ENCODE measurements around the gene SLC66A2. TPM values are rescaled to one million over a fixed set of nuclear protein-coding genes. Genes with fewer than 3 reads are reported as not detected.

Gene SLC66A2
- total and polyA plus RNA-seq, 2 of the 13 experiments (the other 11 are each of a cell fraction or from before 2014, with no cell fraction given), result 33.5 to 41.9 TPM

GRCh38 chr18:79975043-79975442 is 23.6 kb upstream of the SLC66A2 start (continued):
- TF ChIP-seq ZNF800 (CRISPR knock-in tag; IDR thresholded peaks at IDR 0.05) (no peak), MZF1 (CRISPR knock-in tag; IDR thresholded peaks at IDR 0.05; ENCODE audit: borderline replicate concordance) (no peak), FOXJ3 (CRISPR knock-in tag; IDR thresholded peaks at IDR 0.05; ENCODE audit: borderline replicate concordance) (no peak), TP53 (CRISPR knock-in tag; conservative IDR thresholded peaks at IDR 0.05) (no peak), SPEN (CRISPR knock-in tag; IDR thresholded peaks at IDR 0.05; ENCODE audit: low read depth) (no peak), CEBPZ (IDR thresholded peaks at IDR 0.05; ENCODE audit: low read length) (no peak), GTF3A (CRISPR knock-in tag; conservative IDR thresholded peaks at IDR 0.05) (no peak), PREB (CRISPR knock-in tag; IDR thresholded peaks at IDR 0.05) (no peak), ZNF746 (CRISPR knock-in tag; IDR thresholded peaks at IDR 0.05) (no peak)
